ENCODE measurements around the gene NAA11.

DNA sequence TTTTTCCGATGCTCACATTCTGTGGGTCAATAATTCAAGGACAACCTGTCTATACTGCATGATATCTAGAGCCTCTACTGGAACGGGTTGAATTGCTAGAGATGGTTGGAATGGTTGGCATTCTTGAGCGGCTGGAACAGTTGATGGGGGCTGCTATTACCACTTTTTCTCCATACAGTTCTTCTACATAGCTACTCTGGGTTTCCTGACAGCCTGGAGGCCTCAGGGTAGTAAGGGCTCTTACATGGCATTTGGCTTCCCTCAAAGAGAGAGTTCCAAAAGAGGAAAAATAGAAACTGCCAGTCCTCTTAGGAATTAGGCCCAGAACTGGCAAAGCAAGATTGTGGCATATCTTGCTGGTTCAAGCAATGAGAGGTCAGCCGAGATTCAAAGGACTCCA is 53.1 kb downstream of the NAA11 start:
- TF ChIP-seq, protein P1, sequence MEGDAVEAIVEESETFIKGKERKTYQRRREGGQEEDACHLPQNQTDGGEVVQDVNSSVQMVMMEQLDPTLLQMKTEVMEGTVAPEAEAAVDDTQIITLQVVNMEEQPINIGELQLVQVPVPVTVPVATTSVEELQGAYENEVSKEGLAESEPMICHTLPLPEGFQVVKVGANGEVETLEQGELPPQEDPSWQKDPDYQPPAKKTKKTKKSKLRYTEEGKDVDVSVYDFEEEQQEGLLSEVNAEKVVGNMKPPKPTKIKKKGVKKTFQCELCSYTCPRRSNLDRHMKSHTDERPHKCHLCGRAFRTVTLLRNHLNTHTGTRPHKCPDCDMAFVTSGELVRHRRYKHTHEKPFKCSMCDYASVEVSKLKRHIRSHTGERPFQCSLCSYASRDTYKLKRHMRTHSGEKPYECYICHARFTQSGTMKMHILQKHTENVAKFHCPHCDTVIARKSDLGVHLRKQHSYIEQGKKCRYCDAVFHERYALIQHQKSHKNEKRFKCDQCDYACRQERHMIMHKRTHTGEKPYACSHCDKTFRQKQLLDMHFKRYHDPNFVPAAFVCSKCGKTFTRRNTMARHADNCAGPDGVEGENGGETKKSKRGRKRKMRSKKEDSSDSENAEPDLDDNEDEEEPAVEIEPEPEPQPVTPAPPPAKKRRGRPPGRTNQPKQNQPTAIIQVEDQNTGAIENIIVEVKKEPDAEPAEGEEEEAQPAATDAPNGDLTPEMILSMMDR (IDR thresholded peaks at IDR 0.05; ENCODE audit: borderline replicate concordance, extremely low read depth, low read length, poor library complexity, severe bottlenecking) = no peak
- TF ChIP-seq EZH2 (IDR thresholded peaks at IDR 0.05; ENCODE audit: borderline replicate concordance, low read depth, low read length, severe bottlenecking) = no peak
